Subcutaneous adipose tissue (tissue), 4 donors: ENCODE measurements around the gene HOXB2. TPM values are rescaled to one million over a fixed set of nuclear protein-coding genes. Genes with fewer than 3 reads are reported as not detected.

Source experiments
- total RNA-seq, 4 donors: library from RNA; depleted of rRNA; stranded (reverse); fragments of >200 nt; gene quantifications; one replicate each; pipeline ENCODE4 v1.1.0, GENCODE V29; 2016
- TF ChIP-seq, protein P1 (sequence below): fragments of 450-650 bp; IDR thresholded peaks from one replicate; pipeline ENCODE4 v1.5.1; 2016; ENCODE audit warnings: low read depth, mild to moderate bottlenecking, control low read depth, antibody characterized with exemption, moderate library complexity

Gene HOXB2
- total RNA-seq, 4 donors from 2014 or later: 12.1 to 21.1 (median 13.7) TPM

- TF ChIP-seq, protein P1, sequence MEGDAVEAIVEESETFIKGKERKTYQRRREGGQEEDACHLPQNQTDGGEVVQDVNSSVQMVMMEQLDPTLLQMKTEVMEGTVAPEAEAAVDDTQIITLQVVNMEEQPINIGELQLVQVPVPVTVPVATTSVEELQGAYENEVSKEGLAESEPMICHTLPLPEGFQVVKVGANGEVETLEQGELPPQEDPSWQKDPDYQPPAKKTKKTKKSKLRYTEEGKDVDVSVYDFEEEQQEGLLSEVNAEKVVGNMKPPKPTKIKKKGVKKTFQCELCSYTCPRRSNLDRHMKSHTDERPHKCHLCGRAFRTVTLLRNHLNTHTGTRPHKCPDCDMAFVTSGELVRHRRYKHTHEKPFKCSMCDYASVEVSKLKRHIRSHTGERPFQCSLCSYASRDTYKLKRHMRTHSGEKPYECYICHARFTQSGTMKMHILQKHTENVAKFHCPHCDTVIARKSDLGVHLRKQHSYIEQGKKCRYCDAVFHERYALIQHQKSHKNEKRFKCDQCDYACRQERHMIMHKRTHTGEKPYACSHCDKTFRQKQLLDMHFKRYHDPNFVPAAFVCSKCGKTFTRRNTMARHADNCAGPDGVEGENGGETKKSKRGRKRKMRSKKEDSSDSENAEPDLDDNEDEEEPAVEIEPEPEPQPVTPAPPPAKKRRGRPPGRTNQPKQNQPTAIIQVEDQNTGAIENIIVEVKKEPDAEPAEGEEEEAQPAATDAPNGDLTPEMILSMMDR: no peak
These were observed 23.8 kb upstream of the HOXB2 start for GRCh38 chr17:48568499-48569239.

- TF ChIP-seq, protein P1: no peak
These were observed 22.9 kb upstream of the HOXB2 start for GRCh38 chr17:48567646-48568354.

DNA sequence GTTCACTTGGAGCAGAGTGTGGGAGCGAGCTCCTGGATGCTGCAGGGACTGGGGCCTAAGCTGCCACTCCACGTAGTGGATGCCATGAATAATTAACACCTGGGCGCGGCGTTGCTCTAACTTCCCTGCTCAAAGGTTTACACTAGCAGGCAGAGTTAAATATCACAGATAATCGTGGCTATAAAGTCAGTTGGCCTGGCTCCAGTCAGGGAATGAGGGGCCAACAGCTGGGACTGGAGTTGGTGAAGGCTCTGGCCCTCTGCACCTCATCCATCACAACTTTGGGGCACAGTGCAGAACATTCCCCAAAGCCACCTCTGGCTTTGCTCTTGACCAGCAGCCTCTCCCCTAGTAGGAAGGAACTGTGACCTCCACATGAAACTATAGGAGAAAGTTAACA lies 22.3 kb upstream of the HOXB2 start:
- TF ChIP-seq, protein P1: no peak

DNA sequence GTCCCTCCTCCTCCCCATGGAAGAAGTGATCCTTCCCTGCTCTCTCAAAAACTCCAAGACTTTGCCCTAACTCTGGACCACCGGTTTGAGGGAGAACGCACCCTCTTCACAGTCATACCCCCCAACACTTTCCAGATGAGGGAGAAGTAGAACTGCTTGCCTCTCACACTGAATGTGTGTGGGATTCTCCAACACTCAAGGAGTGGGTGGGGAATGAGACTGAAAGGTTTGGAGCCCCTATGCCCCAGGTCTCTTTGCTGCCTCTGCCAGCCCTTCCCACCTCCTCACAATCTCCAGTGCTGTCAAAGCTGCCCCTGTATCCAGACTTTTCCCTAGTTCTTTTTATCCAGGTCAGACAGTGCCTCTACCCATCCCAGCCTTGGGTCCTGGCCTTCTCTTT lies 21.8 kb upstream of the HOXB2 start:
- TF ChIP-seq, protein P1: no peak

DNA sequence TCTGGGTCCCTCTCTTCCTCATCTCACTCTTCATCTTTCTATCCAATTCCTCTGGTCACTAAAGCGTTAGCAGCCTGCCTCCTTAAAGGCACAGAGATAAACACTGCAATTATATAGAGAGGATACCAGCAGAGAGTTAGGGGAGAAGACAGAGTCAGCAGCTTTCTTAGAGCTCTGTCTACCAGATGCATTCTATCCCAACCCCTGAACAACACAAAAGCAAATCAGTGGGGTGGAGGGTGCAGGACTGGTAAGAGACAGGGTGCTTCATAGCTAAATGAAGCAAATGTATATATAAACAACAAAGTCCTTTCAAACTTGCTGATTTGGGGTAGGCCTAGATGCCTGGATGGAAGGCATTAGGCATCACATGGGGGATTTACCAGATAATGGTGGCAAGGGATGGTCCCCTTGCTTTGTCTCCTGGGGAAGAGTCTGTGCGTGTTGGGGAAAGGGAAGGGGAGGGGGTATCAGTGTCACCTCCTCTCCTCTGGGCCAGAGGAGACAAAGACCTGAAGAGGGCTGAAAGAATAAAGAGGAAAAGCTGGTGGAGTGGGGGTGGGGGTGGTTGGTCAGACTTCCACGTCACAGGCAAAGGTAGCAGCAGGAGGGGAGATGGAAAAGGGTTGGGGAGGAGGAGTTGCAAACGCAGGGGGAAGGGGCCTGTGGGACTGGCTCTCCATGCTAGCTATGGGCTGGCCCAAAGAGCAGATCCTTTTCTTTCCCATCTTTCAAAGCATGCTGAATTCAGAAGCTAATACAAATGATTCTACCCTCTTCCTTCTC lies 21.2 kb upstream of the HOXB2 start:
- TF ChIP-seq, protein P1: no peak

- TF ChIP-seq, protein P1: no peak
These were observed 20.2 kb upstream of the HOXB2 start for GRCh38 chr17:48565022-48565554.
